ENCODE measurements around the gene CARS1. TPM values are rescaled to one million over a fixed set of nuclear protein-coding genes. Genes with fewer than 3 reads are reported as not detected.

The CARS1 gene
- total and polyA plus RNA-seq, 2 of the 8 experiments (the other 6 are each of a cell fraction or from before 2014, with no cell fraction given), result 44.1 to 100 TPM

DNA sequence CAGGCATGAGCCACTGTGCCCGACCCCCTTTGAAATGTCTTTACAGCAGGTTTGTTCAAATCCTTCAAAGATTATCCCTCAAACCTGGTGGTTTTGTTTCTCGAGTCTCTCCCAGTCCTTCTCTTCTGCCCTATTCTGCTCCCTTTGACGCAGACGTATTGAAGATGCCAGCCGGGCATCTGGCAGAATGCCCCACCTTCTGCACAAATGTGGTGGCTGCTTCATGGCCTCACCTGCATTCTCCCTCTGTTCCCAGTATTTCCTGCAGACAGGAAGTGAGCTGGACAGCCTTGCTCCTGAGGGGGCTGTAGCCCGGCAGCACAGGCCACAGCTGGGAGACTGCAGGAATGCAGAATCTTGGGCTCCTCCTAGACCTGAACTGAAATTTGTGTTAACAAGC lies 60.2 kb downstream of the CARS1 start:
- Histone ChIP-seq H3K23me2 (ENCODE audit: low read depth, low read length) (peaks cover 8% of the 10 kb centered on the region), H3K56ac (replicated peaks; ENCODE audit: insufficient read length, low read depth, low read length) (no peak overlapping the region), H3K79me1 (ENCODE audit: low read depth, low read length) (no peaks in the 10 kb centered on the region), H2BK15ac (ENCODE audit: low read length) (no peak overlapping the region), H3K9me3 (ENCODE audit: insufficient read depth in 2 of 2, low read depth in 1 of 2, low read length in 1 of 2) (no peaks in the 10 kb centered on the region), H2BK20ac (ENCODE audit: low read length) (no peak overlapping the region), H3K79me2 (ENCODE audit: control insufficient read depth in 1 of 2, insufficient read depth in 2 of 2, low read length in 2 of 2) (no peaks in the 10 kb centered on the region), H3K9ac (replicated peaks in 1 of 4; ENCODE audit: extremely low read depth in 1 of 4, low read depth in 3 of 4, low read length in 3 of 4) (no peak overlapping the region), H2BK12ac (ENCODE audit: low read depth, low read length) (no peak overlapping the region), H2BK5ac (ENCODE audit: low read depth, low read length) (no peak overlapping the region), H3K18ac (ENCODE audit: extremely low read depth, low read length) (no peak overlapping the region), H3K27ac (ENCODE audit: low read depth, low read length) (no peak overlapping the region), H3K23ac (ENCODE audit: insufficient read length) (no peak overlapping the region), H3K14ac (ENCODE audit: insufficient read length) (no peak overlapping the region), H4K91ac (replicated peaks; ENCODE audit: insufficient read length, low read length) (no peak overlapping the region), H4K8ac (ENCODE audit: extremely low read depth, insufficient read depth, low read length) (no peak overlapping the region), H3K36me3 (ENCODE audit: control insufficient read depth in 2 of 4, insufficient read depth in 4 of 4, low read length in 3 of 4) (peaks cover 4 to 24% (median 17%) of the 10 kb centered on the region in 4 experiments; a peak in 5 of 8 replicates), H4K5ac (ENCODE audit: insufficient read length, low read depth, low read length) (no peak overlapping the region), H3K27me3 (replicated peaks in 1 of 4; ENCODE audit: control insufficient read depth in 3 of 4, extremely low read depth in 1 of 4, insufficient read depth in 3 of 4, low read length in 3 of 4) (no peaks in the 10 kb centered on the region), H4K20me1 (replicated peaks in 1 of 2; ENCODE audit: control insufficient read depth in 1 of 2, insufficient read depth in 2 of 2, low read length in 2 of 2) (peaks cover 3 to 7% of the 10 kb centered on the region in 2 experiments), H3K4me3 (ENCODE audit: extremely low read depth in 1 of 4, insufficient read depth in 2 of 4, low read depth in 3 of 4, low read length in 4 of 4) (no peak overlapping the region), H3K4me2 (ENCODE audit: insufficient read depth in 1 of 2, low read depth in 2 of 2, low read length in 2 of 2) (no peak overlapping the region), H2BK120ac (replicated peaks; ENCODE audit: low read depth, low read length) (no peak overlapping the region), H3K4ac (replicated peaks; ENCODE audit: insufficient read length, low read depth, low read length) (no peak overlapping the region), H2AFZ (ENCODE audit: low read length) (no peak overlapping the region), H2AK5ac (ENCODE audit: low read depth, low read length) (no peak overlapping the region), H3K4me1 (replicated peaks in 1 of 4; ENCODE audit: control insufficient read depth in 3 of 4, insufficient read depth in 4 of 4, low read length in 3 of 4) (peaks cover 0 to 4% (median 2%) of the 10 kb centered on the region in 4 experiments; a peak in 4 of 7 replicates)
- ChIA-PET CTCF (ENCODE audit: partially characterized antibody) (interaction anchor here (0.7 to 3.3 kb wide), 9 partner anchors 16 to 1076 kb away, joined by 3 to 27 read pairs (median 3); partner anchors contain the start of gene PHLDA2), POLR2A (ENCODE audit: partially characterized antibody) (interaction anchor here (0.7 to 2.4 kb wide), 6 partner anchors 8 to 92 kb away, joined by 3 to 11 read pairs (median 4); no protein-coding TSS in a partner anchor)
- FAIRE-seq, result no peak
- 88% methylated on average over 6 of the region's 6 CpGs; no CpG with 5 or more reads in 1 of the 2 experiments for WGBS, 2 experiments (ENCODE audit: extremely low coverage in 1 of 2, insufficient coverage in 1 of 2, insufficient read length in 1 of 2, insufficient replicate concordance in 2 of 2, low coverage in 1 of 2, low lambda C conversion rate in 2 of 2, missing lambda C conversion rate in 1 of 2)
- no peak for DNase-seq (ENCODE audit: low read depth in 1 of 2, low spot score in 2 of 2)
- TF ChIP-seq HDAC2 (IDR thresholded peaks at IDR 0.05; ENCODE audit: borderline replicate concordance in 1 of 2, low read depth in 2 of 2, low read length in 2 of 2) (no peak), USF2 (IDR thresholded peaks at IDR 0.05; ENCODE audit: low read length) (no peak), PHF8 (conservative IDR thresholded peaks at IDR 0.05; ENCODE audit: low read depth, low read length) (no peak), HDAC6 (IDR thresholded peaks at IDR 0.05; ENCODE audit: low read depth, low read length) (no peak), CBX5 (IDR thresholded peaks at IDR 0.05; ENCODE audit: low read depth, low read length) (no peak), RNF2 (IDR thresholded peaks at IDR 0.05; ENCODE audit: borderline replicate concordance, low read depth, low read length, missing control alignments, poor library complexity, severe bottlenecking) (no peak), CBX8 (IDR thresholded peaks at IDR 0.05; ENCODE audit: borderline replicate concordance, low read depth, low read length) (no peak), CHD1 (IDR thresholded peaks at IDR 0.05; ENCODE audit: low read depth, low read length) (no peak), TCF12 (IDR thresholded peaks at IDR 0.05; ENCODE audit: low read depth, low read length) (no peak), TEAD4 (IDR thresholded peaks at IDR 0.05; ENCODE audit: low read depth, low read length) (no peak), RBBP5 (IDR thresholded peaks at IDR 0.05; ENCODE audit: borderline replicate concordance, low read depth, low read length) (no peak)
